ENCODE data around the gene GPHN.
"Not testable (repeated sequence)": the region's sequence is repeated elsewhere in the genome, so short reads cannot be mapped to it uniquely, and the experiment has no call there.

GPHN gene

DNA sequence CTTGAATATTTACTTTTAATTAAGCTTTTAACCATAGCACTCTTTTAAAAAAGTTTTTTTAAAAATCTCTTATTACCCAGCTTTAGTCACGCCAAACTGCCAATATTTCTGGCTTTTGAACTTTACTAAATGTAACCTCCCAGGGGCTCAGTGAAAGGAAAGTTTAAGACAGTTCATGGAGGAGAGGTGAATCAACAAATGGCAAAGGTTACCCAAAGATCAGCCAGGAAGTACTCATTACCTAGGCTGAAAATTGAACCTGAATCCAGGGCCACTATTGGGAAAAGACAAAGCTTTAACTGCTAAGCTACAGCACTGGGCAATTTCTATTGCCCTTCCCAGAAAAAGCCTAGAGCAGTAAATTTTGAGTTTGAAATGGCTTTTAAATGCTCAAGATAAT, 282.2 kb downstream of the GPHN start:
- Mint-ChIP-seq H3K27me3 (no peaks in the 10 kb centered on the region), H3K4me3 (no peak overlapping the region), H3K36me3 (ENCODE audit: low read depth) (peaks cover 4% of the 10 kb centered on the region), H3K27ac (no peak overlapping the region), H3K4me1 (ENCODE audit: low read depth) (no peaks in the 10 kb centered on the region), H3K9me3 (peaks cover 26% of the 10 kb centered on the region)

DNA sequence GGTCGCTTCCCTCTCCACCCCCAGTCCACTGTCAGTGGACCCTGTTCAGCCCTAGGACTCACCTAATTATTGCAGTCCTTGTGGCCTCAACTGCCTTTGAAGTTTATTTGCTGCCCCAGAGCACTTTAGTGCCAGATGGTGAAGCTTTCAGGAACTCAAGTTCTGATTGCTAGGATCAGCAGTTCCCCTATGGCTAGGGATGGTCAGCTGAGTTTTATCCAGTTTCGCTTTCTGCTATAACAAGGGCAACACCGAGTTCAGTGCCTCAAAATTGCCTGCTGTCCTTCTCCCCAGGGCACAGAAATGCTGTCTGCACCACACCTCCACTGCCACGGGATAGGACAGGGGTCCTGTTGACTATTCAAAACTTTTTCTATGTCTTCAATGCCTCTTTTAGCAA, 295.0 kb downstream of the GPHN start:
- Mint-ChIP-seq H3K27me3 (no peaks in the 10 kb centered on the region), H3K36me3 (ENCODE audit: low read depth) (peaks cover 36% of the 10 kb centered on the region), H3K9me3 (peaks cover 31% of the 10 kb centered on the region), H3K4me1 (ENCODE audit: low read depth) (no peaks in the 10 kb centered on the region), H3K4me3 (no peak overlapping the region), H3K27ac (no peak overlapping the region)

DNA sequence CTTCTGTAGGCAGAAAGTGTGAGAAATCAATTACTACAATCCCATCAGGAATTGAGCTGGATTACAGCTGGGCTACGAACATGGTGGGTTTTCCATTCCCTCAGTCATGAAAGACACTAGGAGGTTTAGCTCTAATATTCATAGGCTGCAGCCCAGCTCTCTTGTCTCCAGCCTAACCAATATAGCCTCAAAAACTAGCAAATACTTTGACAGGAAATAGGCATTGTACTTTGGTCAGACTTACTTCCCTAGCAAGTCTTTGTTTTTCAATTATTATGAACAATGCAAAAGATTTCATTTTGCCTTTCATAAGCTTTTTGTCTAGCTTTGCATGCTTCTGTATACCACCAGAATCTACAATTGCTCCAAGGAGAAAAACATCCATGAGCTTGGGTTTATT, 296.2 kb downstream of the GPHN start:
- Mint-ChIP-seq H3K4me1 (ENCODE audit: low read depth) (no peaks in the 10 kb centered on the region), H3K4me3 (no peak overlapping the region), H3K9me3 (peaks cover 26% of the 10 kb centered on the region), H3K36me3 (ENCODE audit: low read depth) (peaks cover 31% of the 10 kb centered on the region), H3K27ac (no peak overlapping the region), H3K27me3 (no peaks in the 10 kb centered on the region)

DNA sequence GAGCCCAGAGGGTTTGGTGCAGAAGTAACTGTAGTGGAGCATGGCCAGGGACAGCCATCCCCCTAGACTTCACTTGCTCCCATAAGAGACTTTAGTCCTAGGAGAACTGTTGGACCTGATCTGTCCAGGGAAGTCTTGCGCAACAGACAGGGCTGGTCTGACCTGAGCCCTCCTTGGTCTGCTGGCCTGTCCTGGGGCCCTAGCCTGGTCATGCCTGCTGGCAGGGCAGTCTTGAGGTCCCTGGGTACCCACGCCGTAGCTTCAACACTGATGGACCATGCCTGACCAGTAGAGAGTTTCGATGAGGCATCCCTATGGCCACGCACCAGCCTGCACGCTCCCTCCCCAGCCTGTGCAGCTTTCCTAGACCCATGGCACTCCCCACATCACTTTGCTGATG, 305.7 kb downstream of the GPHN start:
- no peak overlapping the region for H3K4me3 Mint-ChIP-seq
- peaks cover 30% of the 10 kb centered on the region for H3K36me3 Mint-ChIP-seq (ENCODE audit: low read depth)
- H3K27me3 Mint-ChIP-seq = no peaks in the 10 kb centered on the region
- H3K27ac Mint-ChIP-seq = no peak overlapping the region
- H3K9me3 Mint-ChIP-seq = peaks cover 30% of the 10 kb centered on the region
- H3K4me1 Mint-ChIP-seq (ENCODE audit: low read depth) = no peaks in the 10 kb centered on the region

DNA sequence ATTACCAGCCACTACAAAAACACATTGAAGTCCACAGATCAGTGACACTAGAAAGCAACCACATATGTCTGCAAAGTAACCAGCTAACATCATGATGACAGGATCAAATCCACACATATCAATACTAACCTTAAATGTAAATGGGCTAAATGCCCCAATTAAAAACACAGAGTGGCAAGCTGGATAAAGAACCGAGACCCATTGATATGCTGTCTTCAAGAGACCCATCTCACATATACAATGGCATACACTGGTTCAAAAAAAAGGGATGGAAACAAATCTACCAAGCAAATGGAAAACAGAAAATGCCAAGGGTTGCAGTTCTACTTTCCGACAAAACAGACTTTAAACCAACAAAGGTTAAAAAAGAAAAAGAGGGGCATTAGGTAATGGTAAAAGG, 307.7 kb downstream of the GPHN start:
- Mint-ChIP-seq H3K27ac (no peak overlapping the region), H3K4me3 (no peak overlapping the region), H3K4me1 (ENCODE audit: low read depth) (no peaks in the 10 kb centered on the region), H3K9me3 (peaks cover 30% of the 10 kb centered on the region), H3K27me3 (no peaks in the 10 kb centered on the region), H3K36me3 (ENCODE audit: low read depth) (peaks cover 30% of the 10 kb centered on the region)

DNA sequence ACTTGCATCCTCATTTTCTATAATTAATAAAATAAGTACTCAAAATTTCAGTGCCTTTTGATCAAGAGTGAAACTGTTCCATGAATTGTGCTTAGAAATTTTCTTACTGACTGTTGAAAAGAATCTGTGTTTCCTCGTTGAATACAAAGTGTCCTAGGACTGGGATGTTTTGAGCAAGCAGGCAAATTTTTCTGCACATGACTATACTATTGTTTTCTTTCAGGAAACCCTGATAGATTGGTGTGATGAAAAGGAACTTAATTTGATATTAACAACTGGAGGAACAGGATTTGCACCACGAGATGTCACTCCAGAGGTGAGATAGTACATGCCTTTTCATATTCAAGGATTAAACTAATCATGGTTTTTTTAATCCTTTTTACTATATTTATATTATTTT, 316.3 kb downstream of the GPHN start:
- no peak overlapping the region for H3K27ac Mint-ChIP-seq

DNA sequence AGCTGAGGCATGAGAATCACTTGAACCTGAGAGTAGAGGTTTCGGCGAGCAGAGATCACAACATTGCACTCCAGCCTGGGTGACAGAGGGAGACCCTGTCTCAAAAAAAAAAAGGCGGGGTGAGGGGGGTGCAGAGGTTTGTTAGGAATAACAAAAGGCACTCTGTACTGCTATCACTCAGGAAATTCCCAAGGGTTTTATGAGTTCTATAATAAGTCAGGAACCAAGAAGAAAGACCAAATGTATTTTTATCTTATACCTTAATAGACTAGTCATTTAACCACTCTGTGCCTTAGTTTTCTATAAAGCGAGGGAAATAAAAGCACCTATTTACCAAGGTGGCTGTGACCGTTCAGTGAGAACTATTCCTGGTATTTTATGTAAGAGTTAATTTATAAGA, 319.2 kb downstream of the GPHN start:
- Mint-ChIP-seq H3K9me3 (peaks cover 2% of the 10 kb centered on the region), H3K36me3 (ENCODE audit: low read depth) (peaks cover 18% of the 10 kb centered on the region), H3K27ac (no peak overlapping the region), H3K4me1 (ENCODE audit: low read depth) (no peaks in the 10 kb centered on the region), H3K4me3 (no peak overlapping the region), H3K27me3 (no peaks in the 10 kb centered on the region)

More for the DNA sequence above, 316.3 kb downstream of the GPHN start:
- H3K36me3 Mint-ChIP-seq (ENCODE audit: low read depth) = peaks cover 18% of the 10 kb centered on the region
- H3K4me1 Mint-ChIP-seq (ENCODE audit: low read depth) = no peaks in the 10 kb centered on the region
- no peaks in the 10 kb centered on the region for H3K27me3 Mint-ChIP-seq
- no peaks in the 10 kb centered on the region for H3K9me3 Mint-ChIP-seq
- no peak overlapping the region for H3K4me3 Mint-ChIP-seq

DNA sequence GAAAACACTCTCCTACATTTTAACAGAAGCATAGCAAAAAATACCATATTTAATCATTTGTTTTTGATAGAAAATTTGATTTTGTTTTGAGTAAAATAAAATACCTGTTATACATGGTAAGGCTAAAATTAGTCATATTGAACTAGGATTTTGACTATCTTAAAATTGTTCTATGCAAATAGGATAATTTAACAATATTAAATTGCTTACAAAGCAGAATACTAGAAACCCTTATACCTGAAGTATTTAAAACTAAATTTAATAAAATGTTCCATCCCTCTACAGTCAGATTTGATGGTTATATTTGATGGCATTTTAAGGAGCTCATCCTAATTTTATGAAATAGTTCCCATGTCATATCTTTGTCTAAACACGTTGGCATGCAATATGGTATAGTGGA, 323.2 kb downstream of the GPHN start:
- peaks cover 14% of the 10 kb centered on the region for H3K9me3 Mint-ChIP-seq
- H3K4me3 Mint-ChIP-seq = no peak overlapping the region
- H3K27me3 Mint-ChIP-seq = no peaks in the 10 kb centered on the region
- peaks cover 24% of the 10 kb centered on the region for H3K36me3 Mint-ChIP-seq (ENCODE audit: low read depth)
- H3K4me1 Mint-ChIP-seq (ENCODE audit: low read depth) = no peaks in the 10 kb centered on the region
- no peak overlapping the region for H3K27ac Mint-ChIP-seq

DNA sequence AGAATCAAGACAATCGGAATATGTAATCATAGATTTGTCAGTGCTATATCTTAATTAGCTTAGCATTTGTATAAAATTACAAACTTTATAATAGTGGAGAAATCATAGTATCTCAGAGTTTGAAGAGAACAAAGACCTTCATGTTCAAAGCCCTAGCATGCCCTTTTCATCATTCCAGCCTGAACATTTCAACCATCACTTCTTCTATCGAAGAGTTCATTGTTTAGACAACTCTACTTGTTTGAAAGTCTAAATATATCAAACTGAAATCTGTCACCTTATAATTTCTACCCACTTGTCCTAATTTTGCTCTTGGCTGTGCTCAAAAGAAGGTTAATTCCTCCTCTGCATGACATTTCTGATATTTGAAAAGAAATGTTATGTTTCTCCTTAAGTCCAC, 325.9 kb downstream of the GPHN start:
- no peaks in the 10 kb centered on the region for H3K4me1 Mint-ChIP-seq (ENCODE audit: low read depth)
- H3K27ac Mint-ChIP-seq = no peak overlapping the region
- peaks cover 14% of the 10 kb centered on the region for H3K9me3 Mint-ChIP-seq
- H3K27me3 Mint-ChIP-seq = no peaks in the 10 kb centered on the region
- H3K36me3 Mint-ChIP-seq (ENCODE audit: low read depth) = peaks cover 17% of the 10 kb centered on the region
- no peak overlapping the region for H3K4me3 Mint-ChIP-seq

DNA sequence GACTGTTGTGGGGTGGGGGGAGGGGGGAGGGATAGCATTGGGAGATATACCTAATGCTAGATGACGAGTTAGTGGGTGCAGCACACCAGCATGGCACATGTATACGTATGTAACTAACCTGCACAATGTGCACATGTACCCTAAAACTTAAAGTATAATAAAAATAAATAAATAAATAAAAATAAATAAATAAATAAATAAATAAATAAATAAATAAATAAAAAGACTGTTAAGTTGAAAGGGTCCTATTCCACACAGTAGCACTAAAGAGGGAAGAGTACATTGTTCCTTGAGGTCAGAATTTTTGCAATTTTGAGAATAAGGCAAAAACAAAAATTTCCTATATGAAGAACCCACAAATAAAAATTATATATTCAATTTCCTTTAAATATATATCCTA, 329.5 kb downstream of the GPHN start:
- not testable (repeated sequence) for H3K4me3 Mint-ChIP-seq; H3K27me3 Mint-ChIP-seq; H3K4me1 Mint-ChIP-seq (ENCODE audit: low read depth); H3K27ac Mint-ChIP-seq
- Mint-ChIP-seq H3K9me3 (peaks cover 10% of the 10 kb centered on the region), H3K36me3 (ENCODE audit: low read depth) (peaks cover 17% of the 10 kb centered on the region)

DNA sequence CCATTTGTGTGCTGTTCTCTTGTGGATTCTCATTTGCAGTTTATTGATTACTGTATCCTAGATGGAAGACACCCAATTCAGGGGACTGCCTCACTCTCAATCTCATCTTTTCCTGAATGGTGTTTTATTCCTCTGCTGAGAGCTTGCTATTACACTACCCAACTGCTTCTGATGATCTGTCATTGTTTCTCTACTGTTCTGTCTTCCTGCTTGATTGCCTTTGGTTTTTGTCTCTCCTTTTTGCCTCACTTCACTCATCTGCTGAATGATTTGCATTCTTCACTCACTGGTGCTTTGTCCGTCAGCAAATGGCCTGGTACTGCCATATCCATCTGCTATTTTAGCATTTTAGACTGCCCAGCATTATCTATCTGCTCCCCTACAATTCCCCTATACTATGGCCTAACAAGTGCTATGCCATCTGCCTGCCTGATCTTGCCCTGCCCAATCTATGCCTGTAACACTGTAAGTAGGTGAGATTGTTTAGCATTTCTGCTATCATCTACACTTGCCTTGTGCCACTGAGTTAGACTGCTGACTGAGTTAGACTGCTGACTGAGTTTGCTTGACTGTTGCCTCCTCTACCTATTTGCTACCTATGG, 335.1 kb downstream of the GPHN start:
- no peak overlapping the region for H3K4me3 Mint-ChIP-seq
- H3K9me3 Mint-ChIP-seq = no peaks in the 10 kb centered on the region
- H3K36me3 Mint-ChIP-seq (ENCODE audit: low read depth) = no peaks in the 10 kb centered on the region
- no peaks in the 10 kb centered on the region for H3K27me3 Mint-ChIP-seq
- no peaks in the 10 kb centered on the region for H3K4me1 Mint-ChIP-seq (ENCODE audit: low read depth)
- no peak overlapping the region for H3K27ac Mint-ChIP-seq

DNA sequence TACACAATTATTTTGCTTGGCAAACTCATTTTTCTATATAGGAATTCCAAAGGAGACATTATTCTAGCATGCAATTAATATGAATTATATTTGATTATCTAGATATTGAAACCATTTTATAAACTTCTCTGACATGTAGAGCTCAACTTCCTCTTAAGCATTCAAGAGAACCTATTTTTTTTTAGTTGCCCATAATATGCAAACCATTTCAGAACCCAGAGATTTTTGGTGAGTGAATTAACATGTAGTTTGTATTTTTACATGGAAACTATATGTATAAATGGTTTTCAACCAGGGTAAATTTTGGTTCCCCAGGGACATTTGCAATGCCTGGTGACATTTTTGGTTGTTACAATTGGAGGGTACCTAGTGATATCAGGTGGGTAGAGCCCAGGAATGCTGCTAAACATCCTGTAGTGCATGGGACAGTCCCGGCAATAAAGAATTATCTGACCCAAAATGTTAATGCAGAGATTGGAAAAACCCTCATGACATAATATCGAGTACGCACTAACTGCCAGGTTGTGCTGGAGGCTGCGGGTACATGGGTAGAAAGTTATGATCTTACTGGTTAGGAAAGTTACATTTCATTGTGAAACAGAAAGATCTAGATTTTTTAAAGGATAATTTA, 342.4 kb downstream of the GPHN start:
- Mint-ChIP-seq H3K9me3 (peaks cover 4% of the 10 kb centered on the region), H3K27me3 (no peaks in the 10 kb centered on the region), H3K36me3 (ENCODE audit: low read depth) (peaks cover 4% of the 10 kb centered on the region), H3K4me1 (ENCODE audit: low read depth) (peaks cover 3% of the 10 kb centered on the region), H3K4me3 (no peak overlapping the region), H3K27ac (no peak overlapping the region)

DNA sequence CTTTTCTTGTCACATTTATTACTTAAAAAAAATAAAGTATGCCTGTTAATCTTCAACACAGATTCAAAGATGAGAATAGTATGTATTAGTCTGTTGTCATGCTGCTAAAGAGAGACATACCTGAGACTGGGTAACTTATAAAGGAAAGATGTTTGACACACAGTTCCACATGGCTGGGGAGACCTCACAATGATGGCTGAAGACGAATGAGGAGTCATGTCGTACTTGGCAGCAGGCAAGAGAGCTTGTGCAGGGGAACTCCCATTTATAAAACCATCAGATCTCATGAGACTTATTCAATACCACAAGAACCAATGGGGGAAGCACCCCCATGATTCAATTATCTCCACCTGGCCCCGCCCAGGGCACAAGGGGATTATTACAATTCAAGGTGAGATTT, 345.4 kb downstream of the GPHN start:
- no peak overlapping the region for H3K27ac Mint-ChIP-seq
- H3K4me1 Mint-ChIP-seq (ENCODE audit: low read depth) = peaks cover 3% of the 10 kb centered on the region
- H3K36me3 Mint-ChIP-seq (ENCODE audit: low read depth) = peaks cover 13% of the 10 kb centered on the region
- H3K4me3 Mint-ChIP-seq = no peak overlapping the region
- H3K9me3 Mint-ChIP-seq = peaks cover 10% of the 10 kb centered on the region
- H3K27me3 Mint-ChIP-seq = no peaks in the 10 kb centered on the region

DNA sequence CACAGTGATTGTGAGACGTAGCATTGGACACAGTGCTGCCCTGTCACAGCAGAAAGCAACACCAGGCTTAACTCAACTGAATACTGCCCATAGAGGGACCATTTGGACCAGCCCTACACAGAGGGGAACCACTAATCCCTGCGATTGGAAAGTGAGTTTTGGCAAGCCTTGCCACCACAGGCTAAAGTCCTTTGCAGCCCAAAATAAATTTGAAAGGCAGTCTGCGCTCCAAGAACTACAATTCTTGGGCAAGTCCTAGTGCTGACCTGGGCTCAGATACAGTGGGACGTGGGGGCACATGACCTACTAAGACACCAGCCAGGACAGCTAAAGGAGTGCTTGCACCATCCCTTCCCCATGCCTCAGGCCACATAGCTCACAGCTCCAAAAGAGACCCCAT, 349.9 kb downstream of the GPHN start:
- H3K4me3 Mint-ChIP-seq = no peak overlapping the region
- no peak overlapping the region for H3K27ac Mint-ChIP-seq
- peaks cover 9% of the 10 kb centered on the region for H3K36me3 Mint-ChIP-seq (ENCODE audit: low read depth)
- H3K9me3 Mint-ChIP-seq = peaks cover 39% of the 10 kb centered on the region
- H3K4me1 Mint-ChIP-seq (ENCODE audit: low read depth) = no peaks in the 10 kb centered on the region
- no peaks in the 10 kb centered on the region for H3K27me3 Mint-ChIP-seq

DNA sequence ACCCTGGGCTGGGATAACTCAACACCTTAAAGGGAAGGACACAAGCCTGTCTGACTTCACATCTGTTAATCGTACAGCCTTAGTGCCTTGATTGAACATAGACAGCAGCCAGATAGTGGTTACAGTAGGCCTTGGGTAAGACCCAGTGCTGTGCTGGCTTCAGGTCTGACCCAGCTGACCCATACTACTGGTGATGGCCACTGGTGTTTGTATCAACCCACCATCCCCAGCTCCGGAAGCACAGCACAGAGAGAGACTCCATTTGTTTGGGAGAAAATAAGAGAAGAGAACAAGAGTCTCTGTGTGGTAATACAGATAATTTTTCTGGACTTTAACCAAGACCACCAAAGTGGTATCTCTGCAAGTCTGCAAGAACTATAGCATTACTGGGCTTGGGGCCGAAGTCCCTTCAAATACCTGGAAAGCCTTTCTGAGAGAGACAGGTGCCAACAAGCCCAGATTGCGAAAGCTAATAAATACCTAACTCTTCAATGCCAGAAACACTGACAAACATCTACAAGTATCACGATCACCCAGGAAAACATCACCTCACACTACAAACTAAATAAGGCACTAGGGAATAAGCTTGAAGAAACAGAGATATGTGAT, 351.2 kb downstream of the GPHN start:
- Mint-ChIP-seq H3K4me1 (ENCODE audit: low read depth) (no peaks in the 10 kb centered on the region), H3K9me3 (peaks cover 40% of the 10 kb centered on the region), H3K36me3 (ENCODE audit: low read depth) (peaks cover 9% of the 10 kb centered on the region), H3K27ac (no peak overlapping the region), H3K27me3 (no peaks in the 10 kb centered on the region), H3K4me3 (no peak overlapping the region)

DNA sequence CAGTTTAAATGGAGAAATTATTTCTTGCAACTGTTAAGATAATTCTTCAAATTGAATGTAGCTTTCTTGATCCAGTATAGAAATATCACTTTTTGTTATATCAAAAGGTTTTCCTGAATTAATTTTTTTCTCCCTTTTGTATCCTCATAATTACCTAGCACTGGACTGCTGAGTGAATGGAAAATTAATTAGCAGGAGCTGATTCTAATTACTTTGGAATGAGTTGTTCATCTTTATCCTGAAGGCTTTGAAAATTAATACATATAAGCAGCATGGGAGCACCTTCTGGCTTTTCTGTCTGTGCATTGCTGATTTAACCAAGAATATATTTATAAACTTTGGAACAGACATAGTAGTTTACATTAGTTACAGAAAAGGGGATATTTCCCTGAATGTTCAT, 373.6 kb downstream of the GPHN start:
- no peak overlapping the region for H3K4me3 Mint-ChIP-seq
- peaks cover 30% of the 10 kb centered on the region for H3K9me3 Mint-ChIP-seq
- H3K4me1 Mint-ChIP-seq (ENCODE audit: low read depth) = no peaks in the 10 kb centered on the region
- H3K27me3 Mint-ChIP-seq = no peaks in the 10 kb centered on the region
- H3K36me3 Mint-ChIP-seq (ENCODE audit: low read depth) = peaks cover 35% of the 10 kb centered on the region
- no peak overlapping the region for H3K27ac Mint-ChIP-seq
